WERI-Rb-1 (cell line): ENCODE data around the gene PIK3C2B.
A peak's percentile ranks its signal among the peaks of the same experiment; 100 is the strongest.

Experiments
- DNase-seq: peaks from one replicate; pipeline ENCODE4 v3.0.0-alpha.2; 2020
- H3K27ac ChIP-seq: fragments of 250-450 bp; sonication (Bioruptor Pico); 2 replicates; pipeline ENCODE4 v1.5.1; 2020; ENCODE audit warnings: mild to moderate bottlenecking, moderate library complexity
- H3K27me3 ChIP-seq: fragments of 250-450 bp; sonication (Bioruptor Pico); 2 replicates; pipeline ENCODE4 v1.5.1; 2021; ENCODE audit warnings: mild to moderate bottlenecking, low read depth, moderate library complexity; ENCODE audit not compliant: insufficient read depth, severe bottlenecking
- H3K36me3 ChIP-seq: fragments of 250-450 bp; sonication (Bioruptor Pico); 2 replicates; pipeline ENCODE4 v1.5.1; 2020; ENCODE audit warnings: mild to moderate bottlenecking, moderate library complexity
- H3K4me3 ChIP-seq: 2 replicates; pipeline ENCODE4 v1.5.1; 2011; ENCODE audit warnings: low read depth, mild to moderate bottlenecking, control low read depth, low read length
- H3K9me3 ChIP-seq: fragments of 250-450 bp; sonication (Bioruptor Pico); 2 replicates; pipeline ENCODE4 v1.5.1; 2021; ENCODE audit warnings: mild to moderate bottlenecking, moderate library complexity; ENCODE audit not compliant: severe bottlenecking
- CTCF ChIP-seq: IDR thresholded peaks from 2 replicates; pipeline ENCODE4 v1.5.1; 2011; ENCODE audit warnings: low read depth, mild to moderate bottlenecking, control low read depth, inconsistent platforms, low read length

Gene PIK3C2B

GRCh38 chr1:204451352-204452124, 43.1 kb downstream of the PIK3C2B start:
- Histone ChIP-seq H3K27ac (no peak overlapping the region), H3K4me3 (no peak overlapping the region), H3K36me3 (no peaks in the 10 kb centered on the region; the same call in none of the 2 replicates), H3K27me3 (no peaks in the 10 kb centered on the region), H3K9me3 (no peaks in the 10 kb centered on the region)
- TF ChIP-seq CTCF, result no peak
- no peak for DNase-seq

- peak; percentile 58 for DNase-seq
- Histone ChIP-seq H3K36me3 (no peaks in the 10 kb centered on the region; the same call in none of the 2 replicates), H3K9me3 (no peaks in the 10 kb centered on the region), H3K27ac (no peak overlapping the region), H3K27me3 (no peaks in the 10 kb centered on the region), H3K4me3 (no peak overlapping the region)
- peak; percentile 24; the same call in 1 of the 2 replicates for TF ChIP-seq CTCF
Measured at GRCh38 chr1:204450461-204451257, 43.9 kb downstream of the PIK3C2B start.

- H3K4me3 ChIP-seq, result no peak overlapping the region
- H3K36me3 ChIP-seq, result no peaks in the 10 kb centered on the region; the same call in none of the 2 replicates
- H3K27me3 ChIP-seq, result no peaks in the 10 kb centered on the region
- TF ChIP-seq CTCF, result 0 out of 2 replicates have a peak, but pooled peaks have one; percentile 8
- DNase-seq, result no peak
- no peak overlapping the region for H3K27ac ChIP-seq
- H3K9me3 ChIP-seq, result no peaks in the 10 kb centered on the region
Measured at GRCh38 chr1:204449678-204450280, 44.8 kb downstream of the PIK3C2B start.

GRCh38 chr1:204448991-204449677, 45.5 kb downstream of the PIK3C2B start:
- Histone ChIP-seq H3K4me3 (no peak overlapping the region), H3K27me3 (no peaks in the 10 kb centered on the region), H3K36me3 (no peaks in the 10 kb centered on the region; the same call in 1 of the 2 replicates), H3K9me3 (no peaks in the 10 kb centered on the region), H3K27ac (no peak overlapping the region)
- no peak for DNase-seq
- TF ChIP-seq CTCF, result no peak

GRCh38 chr1:204448344-204448964, 46.2 kb downstream of the PIK3C2B start:
- Histone ChIP-seq H3K27ac (no peak overlapping the region), H3K9me3 (no peaks in the 10 kb centered on the region), H3K36me3 (no peaks in the 10 kb centered on the region), H3K27me3 (no peaks in the 10 kb centered on the region), H3K4me3 (no peak overlapping the region)
- no peak for TF ChIP-seq CTCF
- DNase-seq, result no peak
